HG03558 (cell line): Measurements from ENCODE around the gene SHISA9.

Experiments
- ATAC-seq: cut with Tn5 transposase; IDR thresholded peaks from one replicate; pipeline ENCODE4 v1.9.1; 2021; ENCODE audit warnings: moderate number of reproducible peaks; ENCODE audit not compliant: unreplicated experiment; ENCODE audit errors: extremely low read depth

SHISA9 gene

GRCh38 chr16:13154799-13155198, 253.4 kb downstream of the SHISA9 start:
- no peak for ATAC-seq

GRCh38 chr16:13155377-13155776, 254.0 kb downstream of the SHISA9 start:
- ATAC-seq = no peak

GRCh38 chr16:13155780-13156179, 254.4 kb downstream of the SHISA9 start:
- ATAC-seq = no peak

GRCh38 chr16:13157082-13157481, 255.7 kb downstream of the SHISA9 start:
- ATAC-seq = no peak

GRCh38 chr16:13158427-13158826, 257.0 kb downstream of the SHISA9 start:
- ATAC-seq = no peak

GRCh38 chr16:13165024-13165423, 263.6 kb downstream of the SHISA9 start:
- ATAC-seq = no peak

GRCh38 chr16:13168091-13168572, 266.7 kb downstream of the SHISA9 start:
- ATAC-seq = no peak

GRCh38 chr16:13171313-13171712, 269.9 kb downstream of the SHISA9 start:
- ATAC-seq = no peak

GRCh38 chr16:13176711-13177110, 275.3 kb downstream of the SHISA9 start:
- ATAC-seq = no peak

- ATAC-seq = no peak
Observed at GRCh38 chr16:13178318-13178717, 276.9 kb downstream of the SHISA9 start.

- ATAC-seq = no peak
Observed at GRCh38 chr16:13181432-13181831, 280.0 kb downstream of the SHISA9 start.

- ATAC-seq = no peak
Observed at GRCh38 chr16:13186813-13187212, 285.4 kb downstream of the SHISA9 start.

- ATAC-seq = no peak
Observed at GRCh38 chr16:13189250-13189649, 287.9 kb downstream of the SHISA9 start.

- no peak for ATAC-seq
Observed at GRCh38 chr16:13193721-13194120, 292.3 kb downstream of the SHISA9 start.

- ATAC-seq = no peak
Observed at GRCh38 chr16:13194766-13195165, 293.4 kb downstream of the SHISA9 start.

- ATAC-seq = no peak
Observed at GRCh38 chr16:13203725-13204124, 302.3 kb downstream of the SHISA9 start.

- no peak for ATAC-seq
Observed at GRCh38 chr16:13205352-13205751, 304.0 kb downstream of the SHISA9 start.

- ATAC-seq = no peak
Observed at GRCh38 chr16:13206606-13207005, 305.2 kb downstream of the SHISA9 start.

- no peak for ATAC-seq
Observed at GRCh38 chr16:13207151-13207550, 305.8 kb downstream of the SHISA9 start.

- ATAC-seq = no peak
Observed at GRCh38 chr16:13223666-13224065, 322.3 kb downstream of the SHISA9 start.

- no peak for ATAC-seq
Observed at GRCh38 chr16:13229039-13229438, 327.6 kb downstream of the SHISA9 start.

GRCh38 chr16:13231365-13231764, 330.0 kb downstream of the SHISA9 start:
- ATAC-seq = no peak

GRCh38 chr16:13234999-13235398, 333.6 kb downstream of the SHISA9 start:
- ATAC-seq = no peak
